Skin epidermis (tissue), 12 donors: ENCODE data around the gene IL22RA1.

ENCODE experiments used
- H3K27ac ChIP-seq, 21 experiments: fragments of 200-600 bp; sonication (generic) in 11 of 21; one replicate each; pipeline ENCODE4 v1.5.0; 2020; ENCODE audit warnings: mild to moderate bottlenecking in 3 of 21, inconsistent platforms in 2 of 21, moderate library complexity in 2 of 21
- H3K4me3 ChIP-seq, 7 experiments: fragments of 200-600 bp; sonication (generic) in 2 of 7; one replicate each; pipeline ENCODE4 v1.5.0; 2020; ENCODE audit warnings: inconsistent platforms in 2 of 7, mild to moderate bottlenecking in 2 of 7, moderate library complexity in 1 of 7

IL22RA1 gene, protein sequence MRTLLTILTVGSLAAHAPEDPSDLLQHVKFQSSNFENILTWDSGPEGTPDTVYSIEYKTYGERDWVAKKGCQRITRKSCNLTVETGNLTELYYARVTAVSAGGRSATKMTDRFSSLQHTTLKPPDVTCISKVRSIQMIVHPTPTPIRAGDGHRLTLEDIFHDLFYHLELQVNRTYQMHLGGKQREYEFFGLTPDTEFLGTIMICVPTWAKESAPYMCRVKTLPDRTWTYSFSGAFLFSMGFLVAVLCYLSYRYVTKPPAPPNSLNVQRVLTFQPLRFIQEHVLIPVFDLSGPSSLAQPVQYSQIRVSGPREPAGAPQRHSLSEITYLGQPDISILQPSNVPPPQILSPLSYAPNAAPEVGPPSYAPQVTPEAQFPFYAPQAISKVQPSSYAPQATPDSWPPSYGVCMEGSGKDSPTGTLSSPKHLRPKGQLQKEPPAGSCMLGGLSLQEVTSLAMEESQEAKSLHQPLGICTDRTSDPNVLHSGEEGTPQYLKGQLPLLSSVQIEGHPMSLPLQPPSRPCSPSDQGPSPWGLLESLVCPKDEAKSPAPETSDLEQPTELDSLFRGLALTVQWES

GRCh38 chr1:24142546-24143534 lies at the start of gene IL22RA1:
Gene IL22RA1 (minus strand): TSS chr1:24143140. CDS start chr1:24143082, 58 bp downstream.
- H3K4me3 ChIP-seq, result peak within 1 kb of the TSS; percentile 34 to 60 (median 39)
- H3K27ac ChIP-seq, result peak within 1 kb of the TSS in 19 of 21 experiments; percentile 46 to 84 (median 72)

- Histone ChIP-seq H3K4me3 (no peak overlapping the region), H3K27ac (peak overlapping the region in 5 of 21 experiments; percentile 16 to 69 (median 59))
Measured at GRCh38 chr1:24191860-24192259, 48.9 kb upstream of the IL22RA1 start.

GRCh38 chr1:24190983-24191461 lies 48.1 kb upstream of the IL22RA1 start:
- H3K4me3 ChIP-seq, result no peak overlapping the region
- H3K27ac ChIP-seq, result peak overlapping the region in 5 of 21 experiments; percentile 16 to 68 (median 52)

- no peak overlapping the region for H3K4me3 ChIP-seq
- H3K27ac ChIP-seq, result peak overlapping the region in 4 of 21 experiments; percentile 42 to 68 (median 56)
Measured at GRCh38 chr1:24189528-24189927, 46.6 kb upstream of the IL22RA1 start.

DNA sequence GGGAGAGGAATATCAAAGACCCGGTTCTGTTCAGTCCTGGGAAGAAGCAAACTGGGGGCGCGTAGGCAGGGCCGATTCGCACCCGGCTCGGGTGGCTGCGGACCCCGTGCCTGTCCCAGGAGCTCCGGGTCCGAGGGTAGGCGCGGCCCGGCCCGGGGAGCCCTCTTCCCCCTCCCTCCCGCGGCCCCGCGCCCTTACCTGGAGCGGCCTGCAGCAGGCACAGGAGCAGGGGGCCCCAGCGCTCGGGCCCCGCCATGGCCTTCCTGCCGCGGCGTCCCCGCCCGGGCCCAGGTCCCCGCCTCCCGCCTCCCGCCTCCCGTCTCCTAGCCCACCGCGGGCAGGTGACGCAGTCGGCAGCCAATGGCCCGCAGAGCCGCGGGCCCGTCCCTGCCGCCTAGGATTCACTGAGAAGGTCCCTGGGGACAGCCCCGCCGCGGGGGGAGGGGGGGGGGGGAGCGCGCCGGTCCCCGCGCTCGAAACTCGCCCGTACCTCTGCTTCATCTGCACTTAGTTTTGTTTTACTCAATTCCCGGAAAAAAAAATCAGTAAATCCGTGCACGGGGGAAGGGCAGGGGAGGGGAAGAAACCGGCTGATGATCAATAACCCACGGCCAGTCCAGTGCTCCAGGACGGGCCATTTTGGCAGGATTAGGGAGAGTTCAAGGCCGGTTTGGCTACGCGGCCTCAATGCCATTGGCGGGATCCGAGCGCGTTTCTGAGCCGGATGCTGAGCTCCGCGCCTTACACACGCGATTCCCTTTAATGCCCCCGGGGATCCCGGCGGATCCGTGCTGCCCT lies 44.3 kb upstream of the IL22RA1 start, which contains the start of gene IFNLR1:
Gene IFNLR1 (minus strand): TSS at position 297 of the 798 bp plus-strand sequence. CDS start 41 bp downstream, at position 256.
- Histone ChIP-seq H3K4me3 (peak within 1 kb of the TSS; percentile 35 to 61 (median 49)), H3K27ac (peak within 1 kb of the TSS; percentile 1 to 88 (median 73))

GRCh38 chr1:24186711-24186992 lies 43.7 kb upstream of the IL22RA1 start:
- Histone ChIP-seq H3K4me3 (peak overlapping the region; percentile 35 to 61 (median 49)), H3K27ac (peak overlapping the region; percentile 1 to 88 (median 73))

GRCh38 chr1:24186031-24186710 lies 43.2 kb upstream of the IL22RA1 start:
- Histone ChIP-seq H3K27ac (peak overlapping the region in 11 of 21 experiments; percentile 24 to 88 (median 79)), H3K4me3 (peak overlapping the region in 6 of 7 experiments; percentile 35 to 61 (median 46))

- Histone ChIP-seq H3K27ac (no peak overlapping the region), H3K4me3 (no peak overlapping the region)
Measured at GRCh38 chr1:24185076-24185475, 42.1 kb upstream of the IL22RA1 start.

DNA sequence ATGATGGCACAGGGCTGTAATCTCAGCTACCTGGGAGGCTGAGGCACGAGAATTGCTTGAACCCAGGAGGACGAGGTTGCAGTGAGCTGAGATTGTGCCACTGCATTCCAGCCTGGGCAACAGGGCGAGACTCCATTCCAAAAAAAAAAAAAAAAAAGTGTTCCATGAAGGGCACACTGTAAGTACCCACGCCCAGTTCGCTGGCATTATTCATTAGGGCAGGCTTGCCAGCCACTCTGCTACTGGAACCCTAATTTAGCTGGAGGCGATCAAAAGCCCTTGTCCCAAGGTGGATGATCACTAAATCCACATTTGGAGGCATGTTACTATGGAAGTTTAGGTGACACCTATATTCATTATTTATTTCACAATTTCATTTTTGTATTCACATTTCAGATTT lies 39.1 kb upstream of the IL22RA1 start:
- Histone ChIP-seq H3K4me3 (no peak overlapping the region), H3K27ac (no peak overlapping the region)

- no peak overlapping the region for H3K27ac ChIP-seq
- no peak overlapping the region for H3K4me3 ChIP-seq
Measured at GRCh38 chr1:24181619-24182018, 38.7 kb upstream of the IL22RA1 start.

DNA sequence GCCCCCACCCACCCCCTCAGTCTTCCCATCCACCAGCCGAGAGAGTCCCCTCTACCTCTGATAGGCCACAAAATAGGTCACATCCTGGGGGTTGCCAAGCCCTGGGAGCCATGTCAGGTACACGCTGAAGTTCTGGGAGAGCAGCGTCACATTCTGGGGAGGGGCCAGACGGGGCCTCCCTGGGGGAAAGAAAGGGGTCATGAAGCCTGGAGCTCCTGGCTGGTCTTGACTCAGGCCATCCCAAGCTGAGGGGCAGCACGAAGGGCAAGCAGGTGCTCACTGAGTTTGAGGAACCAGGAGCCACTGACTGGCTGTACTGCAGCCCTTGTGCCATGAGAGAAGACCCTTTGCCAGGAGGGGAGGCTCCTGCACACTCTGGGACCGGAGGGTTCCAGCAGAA lies 37.7 kb upstream of the IL22RA1 start:
- H3K27ac ChIP-seq, result no peak overlapping the region
- no peak overlapping the region for H3K4me3 ChIP-seq

DNA sequence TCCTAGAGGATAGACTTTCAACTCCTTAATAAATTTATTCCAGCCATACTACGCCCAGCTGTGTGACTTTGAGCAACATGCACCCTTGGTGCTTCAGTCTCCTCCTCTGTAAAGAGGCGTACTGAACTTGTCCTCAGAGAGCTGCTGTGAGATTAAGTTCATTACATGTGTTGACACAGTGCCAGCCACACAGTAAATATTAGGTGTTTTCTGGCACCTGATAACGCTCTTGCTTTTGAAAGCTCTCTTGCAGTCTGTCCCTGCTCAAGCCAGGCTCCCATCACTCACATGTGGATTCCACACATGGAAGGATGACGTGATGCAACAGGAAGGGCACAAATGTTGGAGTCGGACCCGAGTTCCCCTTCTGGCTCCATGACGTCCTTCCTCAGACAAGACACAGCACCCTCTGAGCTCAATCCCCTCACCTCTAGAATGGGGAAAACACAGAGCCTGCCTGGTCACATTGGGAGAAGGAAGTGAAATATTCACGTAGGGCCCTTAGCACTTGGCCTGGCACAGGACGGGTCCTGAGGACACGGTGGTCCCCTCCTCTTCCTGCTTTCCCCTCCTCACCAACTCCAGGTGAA lies 36.4 kb upstream of the IL22RA1 start:
- Histone ChIP-seq H3K4me3 (no peak overlapping the region), H3K27ac (no peak overlapping the region)

DNA sequence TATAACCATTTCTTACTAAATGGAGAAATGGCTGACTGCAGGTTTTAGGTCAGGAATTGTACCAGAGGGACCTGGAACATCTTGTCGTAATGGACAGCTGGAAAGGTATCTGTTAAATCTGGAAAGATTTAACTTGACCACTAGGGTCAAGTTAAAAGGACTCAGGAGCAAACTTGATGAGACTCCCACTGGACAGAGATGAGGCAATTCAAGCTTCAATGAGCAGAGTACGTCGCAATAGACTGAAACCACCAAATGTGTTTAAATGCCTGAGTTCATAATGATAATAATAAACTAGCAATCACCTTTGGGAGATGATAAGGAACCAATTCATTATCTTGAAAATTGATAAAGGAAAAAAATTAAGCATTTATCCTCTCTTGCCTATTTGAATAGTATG lies 35.5 kb upstream of the IL22RA1 start:
- Histone ChIP-seq H3K4me3 (no peak overlapping the region), H3K27ac (no peak overlapping the region)

DNA sequence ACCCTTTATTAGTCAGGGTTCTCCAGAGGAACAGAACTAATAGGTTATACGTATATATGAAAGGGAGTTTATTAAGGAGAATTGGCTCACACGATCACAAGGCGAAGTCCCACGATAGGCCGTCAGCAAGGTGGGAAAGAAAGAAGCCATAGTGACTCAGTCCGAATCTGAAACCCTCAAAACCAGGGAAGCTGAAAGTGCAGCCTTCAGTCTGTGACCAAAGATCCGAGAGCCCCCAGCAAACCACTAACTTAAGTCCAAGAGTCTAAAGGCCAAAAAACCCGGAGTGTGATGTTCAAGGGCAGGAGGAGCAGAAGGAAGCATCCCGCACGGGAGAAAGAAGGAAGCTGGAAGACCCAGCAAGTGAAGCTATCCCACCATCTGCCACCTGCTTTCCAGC lies 34.2 kb upstream of the IL22RA1 start:
- Histone ChIP-seq H3K4me3 (no peak overlapping the region), H3K27ac (no peak overlapping the region)

GRCh38 chr1:24175033-24175755 lies 32.3 kb upstream of the IL22RA1 start:
- Histone ChIP-seq H3K27ac (peak overlapping the region in 7 of 21 experiments; percentile 9 to 72 (median 56)), H3K4me3 (no peak overlapping the region)

- H3K4me3 ChIP-seq, result no peak overlapping the region
- peak overlapping the region in 1 of 21 experiments; percentile 72 for H3K27ac ChIP-seq
Measured at GRCh38 chr1:24173638-24174575, 31.0 kb upstream of the IL22RA1 start.
